Mucosa of descending colon (tissue), 3 donors: ENCODE data around the gene ZNF423. TPM values are rescaled to one million over a fixed set of nuclear protein-coding genes. Genes with fewer than 3 reads are reported as not detected.

Experiments used
- ATAC-seq: fragments of 200-7000 bp; cut with Tn5 transposase; one replicate; pipeline ENCODE4 v1.9.1; 2020; ENCODE audit warnings: mild to moderate bottlenecking, moderate library complexity
- DNase-seq, 3 donors: peaks; one replicate each; pipeline ENCODE4 v3.0.0-alpha.2; 2020
- H3K36me3 ChIP-seq: fragments of 200-600 bp; one replicate; pipeline ENCODE4 v1.8.0; 2021; ENCODE audit warnings: low read depth, mild to moderate bottlenecking
- H3K4me1 ChIP-seq: fragments of 200-600 bp; one replicate; pipeline ENCODE4 v1.8.0; 2021; ENCODE audit warnings: low read depth, mild to moderate bottlenecking
- H3K4me3 ChIP-seq: fragments of 200-600 bp; one replicate; pipeline ENCODE4 v1.8.0; 2021; ENCODE audit warnings: mild to moderate bottlenecking
- H3K9me3 ChIP-seq: fragments of 200-600 bp; one replicate; pipeline ENCODE4 v1.8.0; 2021; ENCODE audit warnings: mild to moderate bottlenecking
- CTCF ChIP-seq: fragments of 200-600 bp; IDR thresholded peaks from one replicate; pipeline ENCODE4 v1.8.0; 2022; ENCODE audit warnings: antibody characterized with exemption, mild to moderate bottlenecking
- intact Hi-C, 2 donors: fragments of 100-400 bp; cut with DNase I in 1 of 2; cut with micrococcal nuclease in 1 of 2; formaldehyde crosslinking; loops; one replicate each; pipeline versions ENCODE4 v1.11.0 to v1.11.1; 2022; cut with DNase I, micrococcal nuclease
- total RNA-seq, 3 donors: library from RNA; stranded (reverse); fragmentation: NEBNext Ultra II Directional in 2 of 3; extraction: Animal tissue kit (Norgen Biotek cat#: 25700) in 2 of 3; gene quantifications; one replicate each; pipeline versions ENCODE4 v1.2.1 to v1.2.4, GENCODE V29; 2021 to 2023
- donor health status: DM: no; HTN: no; CAD: no; lungs with moderate emphysema.
- donor health status: DM: no; HTN: no; CAD: no.
- donor health status: DM: no; HTN: yes; CAD: no.

The ZNF423 gene
- total RNA-seq, 3 donors from 2014 or later = 6.7 to 11.6 (median 11.0) TPM

GRCh38 chr16:49492896-49493626 is 362.9 kb downstream of the ZNF423 start:
- intact Hi-C loops = no loop called here
- no peak for TF ChIP-seq CTCF

DNA sequence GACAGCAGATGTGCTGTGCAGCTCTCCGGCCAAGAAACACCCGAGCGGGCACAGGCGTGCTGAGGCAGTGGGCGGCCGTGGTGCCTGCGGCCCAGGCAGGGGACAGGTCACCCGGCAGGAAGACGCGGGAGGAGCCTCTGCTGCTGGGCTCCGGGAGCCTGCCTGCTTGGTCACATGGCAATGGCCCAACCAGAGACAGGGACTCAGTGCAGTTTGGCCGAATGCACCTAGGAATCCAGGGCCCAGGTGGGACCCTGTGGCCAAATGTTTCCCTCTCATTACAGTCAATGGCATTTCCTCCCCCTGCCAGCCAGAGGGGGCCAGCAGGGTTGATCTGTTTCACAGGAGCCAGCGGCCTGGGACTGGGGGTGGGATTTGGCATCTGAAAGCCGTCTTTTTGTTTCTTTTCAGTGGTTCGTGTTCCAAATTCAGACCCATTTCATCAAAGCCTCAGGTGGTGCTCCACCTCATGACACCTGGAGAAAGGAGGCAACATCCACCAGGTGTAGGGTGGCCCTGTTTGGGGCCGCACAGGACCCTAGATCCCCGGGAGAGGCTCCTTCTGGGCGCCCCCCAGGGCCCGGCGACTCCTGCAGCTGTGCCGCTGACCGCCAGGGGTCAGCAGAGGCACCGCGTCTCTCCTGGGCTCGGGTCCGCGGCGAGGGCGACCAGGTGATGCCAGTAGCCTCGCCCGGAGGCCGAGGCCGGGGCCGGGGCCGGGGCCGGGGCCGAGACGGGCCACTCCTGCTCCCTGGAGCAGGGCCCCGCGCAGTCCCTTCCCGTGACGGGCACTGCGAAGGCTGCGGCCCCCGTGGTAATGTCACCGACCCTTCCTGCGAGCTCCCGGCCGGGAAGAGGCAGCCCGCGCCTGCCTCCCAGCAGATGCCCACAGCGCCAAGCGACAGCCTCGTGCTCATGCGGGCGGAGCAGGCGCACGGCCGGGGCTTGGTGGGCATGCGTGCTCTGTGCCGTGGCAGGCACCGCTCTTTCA is 363.8 kb downstream of the ZNF423 start:
- intact Hi-C loops = no loop called here
- H3K36me3 ChIP-seq = no peaks in the 10 kb centered on the region
- H3K9me3 ChIP-seq = no peaks in the 10 kb centered on the region
- peak; percentile 69 for ATAC-seq
- no peaks in the 10 kb centered on the region for H3K4me1 ChIP-seq
- peak in 2 of 3 donors; percentile 19 to 60 for DNase-seq
- TF ChIP-seq CTCF = peak; percentile 95
- H3K4me3 ChIP-seq = no peak overlapping the region

More at GRCh38 chr16:49492896-49493626, 362.9 kb downstream of the ZNF423 start:
- ATAC-seq (no peak), DNase-seq (no peak)
- no peak overlapping the region for H3K4me3 ChIP-seq
- H3K36me3 ChIP-seq = no peaks in the 10 kb centered on the region
- H3K9me3 ChIP-seq = no peaks in the 10 kb centered on the region
- H3K4me1 ChIP-seq = no peaks in the 10 kb centered on the region

GRCh38 chr16:49491106-49491670 is 364.7 kb downstream of the ZNF423 start:
- intact Hi-C loops = no loop called here
- ATAC-seq = no peak
- no peak for TF ChIP-seq CTCF
- no peaks in the 10 kb centered on the region for H3K4me1 ChIP-seq
- no peaks in the 10 kb centered on the region for H3K36me3 ChIP-seq
- no peak overlapping the region for H3K4me3 ChIP-seq
- DNase-seq = no peak
- H3K9me3 ChIP-seq = no peaks in the 10 kb centered on the region

DNA sequence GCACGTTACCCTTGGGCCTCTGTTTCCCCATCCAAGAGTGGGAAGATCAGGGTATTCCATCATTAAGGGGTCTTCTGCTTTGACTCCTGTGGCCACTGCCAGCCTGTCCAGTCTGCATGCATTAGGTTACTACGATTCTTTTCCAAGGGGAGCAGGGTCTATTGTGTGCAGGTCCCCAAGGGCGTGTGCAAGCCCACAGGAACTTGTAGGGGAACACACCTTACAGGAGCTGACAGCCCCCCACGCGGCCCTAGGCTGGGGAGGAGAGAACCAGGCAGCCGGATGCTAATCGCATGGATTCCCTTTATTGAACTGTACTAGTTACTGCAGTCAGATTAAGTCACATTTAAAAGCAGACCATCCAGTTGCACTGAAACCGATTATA is 365.6 kb downstream of the ZNF423 start:
- intact Hi-C loops = no loop called here
- no peaks in the 10 kb centered on the region for H3K4me1 ChIP-seq
- ATAC-seq = no peak

More for the DNA sequence above, 365.6 kb downstream of the ZNF423 start:
- TF ChIP-seq CTCF = no peak
- Histone ChIP-seq H3K9me3 (no peaks in the 10 kb centered on the region), H3K36me3 (no peaks in the 10 kb centered on the region), H3K4me3 (no peak overlapping the region)
- peak in 1 of 3 donors; percentile 21 for DNase-seq
